Esophagus muscularis mucosa (tissue), 4 donors: Measurements from ENCODE around the gene THSD1.

Experiments
- EP300 ChIP-seq: sonication (generic); formaldehyde crosslinking; IDR thresholded peaks from one replicate; pipeline ENCODE4 v1.6.1; 2017; ENCODE audit warnings: antibody characterized with exemption
- POLR2AphosphoS5 ChIP-seq, 2 donors: sonication (generic); formaldehyde crosslinking; IDR thresholded peaks; one replicate each; pipeline ENCODE4 v1.6.1; 2017; ENCODE audit warnings: antibody characterized with exemption in 2 of 2
- TF ChIP-seq, protein P1 (sequence below), 3 experiments: fragments of 200-600 bp in 2 of 3; fragments of 450-650 bp in 1 of 3; sonication (generic) in 2 of 3; IDR thresholded peaks; one replicate each; pipeline ENCODE4 v1.5.1; 2017 to 2019; ENCODE audit warnings: antibody characterized with exemption in 3 of 3, mild to moderate bottlenecking in 2 of 3, moderate library complexity in 1 of 3

GRCh38 chr13:52414963-52415362 lies 9.0 kb upstream of the THSD1 start:
- TF ChIP-seq POLR2AphosphoS5 (IDR thresholded peaks at IDR 0.05) (no peak), EP300 (no peak)
- TF ChIP-seq, protein P1, sequence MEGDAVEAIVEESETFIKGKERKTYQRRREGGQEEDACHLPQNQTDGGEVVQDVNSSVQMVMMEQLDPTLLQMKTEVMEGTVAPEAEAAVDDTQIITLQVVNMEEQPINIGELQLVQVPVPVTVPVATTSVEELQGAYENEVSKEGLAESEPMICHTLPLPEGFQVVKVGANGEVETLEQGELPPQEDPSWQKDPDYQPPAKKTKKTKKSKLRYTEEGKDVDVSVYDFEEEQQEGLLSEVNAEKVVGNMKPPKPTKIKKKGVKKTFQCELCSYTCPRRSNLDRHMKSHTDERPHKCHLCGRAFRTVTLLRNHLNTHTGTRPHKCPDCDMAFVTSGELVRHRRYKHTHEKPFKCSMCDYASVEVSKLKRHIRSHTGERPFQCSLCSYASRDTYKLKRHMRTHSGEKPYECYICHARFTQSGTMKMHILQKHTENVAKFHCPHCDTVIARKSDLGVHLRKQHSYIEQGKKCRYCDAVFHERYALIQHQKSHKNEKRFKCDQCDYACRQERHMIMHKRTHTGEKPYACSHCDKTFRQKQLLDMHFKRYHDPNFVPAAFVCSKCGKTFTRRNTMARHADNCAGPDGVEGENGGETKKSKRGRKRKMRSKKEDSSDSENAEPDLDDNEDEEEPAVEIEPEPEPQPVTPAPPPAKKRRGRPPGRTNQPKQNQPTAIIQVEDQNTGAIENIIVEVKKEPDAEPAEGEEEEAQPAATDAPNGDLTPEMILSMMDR (IDR thresholded peaks at IDR 0.05) = no peak
